Progenitor cell of endocrine pancreas (in vitro differentiated cells): Measurements from ENCODE around the gene TYSND1. TPM values are rescaled to one million over a fixed set of nuclear protein-coding genes. Genes with fewer than 3 reads are reported as not detected.
A peak's percentile ranks its signal among the peaks of the same experiment; 100 is the strongest.

Experiments used
- DNase-seq: peaks from one replicate; pipeline ENCODE4 v3.0.0; 2021; ENCODE audit warnings: low spot score; ENCODE audit not compliant: unreplicated experiment
- H3K27ac Mint-ChIP-seq: 2 replicates; pipeline ENCODE4 v1.8.0; 2021; ENCODE audit warnings: mild to moderate bottlenecking, moderate library complexity, mixed read lengths
- H3K27me3 Mint-ChIP-seq: 2 replicates; pipeline ENCODE4 v1.8.0; 2021; ENCODE audit warnings: mixed read lengths
- H3K36me3 Mint-ChIP-seq: 2 replicates; pipeline ENCODE4 v1.8.0; 2022; ENCODE audit warnings: mixed read lengths; ENCODE audit not compliant: insufficient read depth
- H3K4me1 Mint-ChIP-seq: 2 replicates; pipeline ENCODE4 v1.8.0; 2021; ENCODE audit warnings: low read depth, mixed read lengths
- H3K4me3 Mint-ChIP-seq: 2 replicates; pipeline ENCODE4 v1.8.0; 2021; ENCODE audit warnings: low read depth, mild to moderate bottlenecking, moderate library complexity, mixed read lengths
- H3K9me3 Mint-ChIP-seq: 2 replicates; pipeline ENCODE4 v1.8.0; 2021; ENCODE audit warnings: low read depth, mixed read lengths
- CTCF ChIP-seq: fragments of 200-600 bp; sonication (generic); IDR thresholded peaks from one replicate; pipeline ENCODE4 v1.5.0; 2021; ENCODE audit warnings: antibody characterized with exemption, mild to moderate bottlenecking; ENCODE audit not compliant: unreplicated experiment
- total RNA-seq: library from RNA; stranded (reverse); gene quantifications from 2 replicates; pipeline ENCODE4 v1.2.1, GENCODE V29; 2021

Gene TYSND1
- total RNA-seq, 1 donor from 2014 or later: 12.6 TPM

GRCh38 chr10:70174058-70174741, 27.7 kb upstream of the TYSND1 start:
- peaks cover 4% of the 10 kb centered on the region for H3K4me1 Mint-ChIP-seq
- H3K27me3 Mint-ChIP-seq: no peaks in the 10 kb centered on the region
- no peak for DNase-seq
- TF ChIP-seq CTCF: no peak
- no peak overlapping the region for H3K4me3 Mint-ChIP-seq
- H3K36me3 Mint-ChIP-seq: no peaks in the 10 kb centered on the region
- H3K9me3 Mint-ChIP-seq: peaks cover 3% of the 10 kb centered on the region
- peak overlapping the region; percentile 45 for H3K27ac Mint-ChIP-seq

DNA sequence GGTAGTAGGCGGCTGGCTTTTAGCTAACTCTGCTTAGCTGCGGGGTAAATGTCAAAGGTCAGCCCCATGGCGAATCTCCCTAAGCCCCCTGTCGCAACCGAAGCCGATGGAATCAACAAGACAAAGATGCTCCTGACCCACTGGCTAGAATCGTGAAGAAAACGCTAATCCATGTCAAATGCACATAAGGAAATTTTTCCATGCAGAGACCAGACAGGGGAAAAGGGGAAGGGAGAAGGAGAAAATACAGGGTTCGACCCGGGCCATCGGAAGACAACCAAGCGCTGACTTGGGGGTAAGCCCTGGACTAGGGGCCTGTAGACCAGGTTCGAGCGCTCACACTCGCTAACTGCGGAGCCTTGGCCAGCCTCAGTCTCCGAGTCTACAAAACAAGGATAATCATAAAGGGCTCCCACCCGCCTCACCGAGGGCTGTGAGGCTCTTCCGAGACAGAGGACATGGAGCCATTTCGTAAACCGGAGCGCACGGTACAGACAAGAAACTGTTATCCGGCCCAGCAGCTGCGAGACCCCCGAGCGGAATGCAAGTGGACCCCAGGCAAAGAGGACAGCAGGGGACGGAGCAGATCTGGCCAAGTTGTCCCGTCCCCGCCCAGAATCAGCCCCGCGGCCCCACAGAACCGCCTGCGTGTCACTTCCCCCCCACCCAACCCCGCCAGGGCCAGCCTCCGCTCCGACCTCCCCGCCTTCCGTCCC, 23.3 kb upstream of the TYSND1 start:
- TF ChIP-seq CTCF: no peak

DNA sequence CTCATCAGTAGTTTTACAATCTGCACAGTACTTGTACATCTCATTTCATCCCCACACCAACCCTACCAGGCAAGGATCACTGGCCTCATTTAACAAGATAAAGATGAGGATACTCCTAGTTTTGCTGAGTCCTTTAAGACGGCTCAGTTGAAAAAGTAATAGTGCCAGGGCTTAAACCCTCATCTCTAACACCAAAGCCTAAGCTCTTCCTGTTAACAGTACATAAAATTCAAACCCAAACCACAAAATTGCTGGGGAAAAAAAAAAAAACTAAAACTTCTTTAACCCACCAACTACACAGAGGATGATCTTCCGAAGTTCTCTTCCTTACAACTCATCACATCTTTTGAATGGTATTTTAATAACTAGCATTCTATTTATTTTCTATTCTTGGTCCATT, 22.5 kb upstream of the TYSND1 start:
- Mint-ChIP-seq H3K36me3 (peaks cover 5% of the 10 kb centered on the region), H3K27ac (peak overlapping the region; percentile 97)

More for the DNA sequence above, 23.3 kb upstream of the TYSND1 start:
- Mint-ChIP-seq H3K27ac (peak overlapping the region; percentile 97), H3K9me3 (peaks cover 3% of the 10 kb centered on the region), H3K4me1 (peaks cover 10% of the 10 kb centered on the region), H3K36me3 (peaks cover 5% of the 10 kb centered on the region), H3K27me3 (no peaks in the 10 kb centered on the region), H3K4me3 (peak overlapping the region; percentile 94)
- no peak for DNase-seq

GRCh38 chr10:70167246-70167645, 20.7 kb upstream of the TYSND1 start:
- Mint-ChIP-seq H3K27ac (peak overlapping the region; percentile 14), H3K9me3 (peaks cover 3% of the 10 kb centered on the region), H3K4me1 (peaks cover 13% of the 10 kb centered on the region), H3K36me3 (peaks cover 5% of the 10 kb centered on the region), H3K27me3 (no peaks in the 10 kb centered on the region), H3K4me3 (no peak overlapping the region)
- no peak for TF ChIP-seq CTCF
- DNase-seq: no peak

More for the DNA sequence above, 22.5 kb upstream of the TYSND1 start:
- peak overlapping the region; percentile 94 for H3K4me3 Mint-ChIP-seq
- H3K27me3 Mint-ChIP-seq: no peaks in the 10 kb centered on the region
- H3K9me3 Mint-ChIP-seq: peaks cover 3% of the 10 kb centered on the region
- peaks cover 10% of the 10 kb centered on the region for H3K4me1 Mint-ChIP-seq
- no peak for TF ChIP-seq CTCF
- no peak for DNase-seq

DNA sequence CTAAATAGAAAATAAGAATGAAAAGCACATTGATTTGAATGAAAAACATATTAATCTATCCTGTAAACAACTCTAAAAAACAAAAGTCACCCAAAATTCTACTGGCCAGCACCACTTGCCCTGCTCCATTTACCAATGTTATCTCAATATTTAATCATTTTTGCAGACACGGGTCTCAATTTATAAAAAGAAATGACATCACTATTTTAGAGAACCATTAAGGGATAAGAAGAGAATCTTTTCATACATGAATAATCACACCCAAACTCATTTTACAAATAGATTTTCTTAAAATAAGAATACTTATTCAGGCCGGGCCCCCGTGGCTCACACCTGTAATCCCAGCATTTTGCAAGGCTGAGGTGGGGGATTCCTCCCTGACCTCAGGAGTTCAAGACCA, 19.9 kb upstream of the TYSND1 start:
- H3K9me3 Mint-ChIP-seq: peaks cover 3% of the 10 kb centered on the region
- peaks cover 5% of the 10 kb centered on the region for H3K36me3 Mint-ChIP-seq
- no peaks in the 10 kb centered on the region for H3K27me3 Mint-ChIP-seq
- TF ChIP-seq CTCF: no peak
- H3K4me1 Mint-ChIP-seq: peaks cover 13% of the 10 kb centered on the region
- DNase-seq: no peak
- H3K4me3 Mint-ChIP-seq: no peak overlapping the region
- no peak overlapping the region for H3K27ac Mint-ChIP-seq
